BLaER1 treated with 17β-estradiol and CSF1 and Interleukin-3, amounts not matched to agents 10 nM and 100 nM (cell line): ENCODE measurements around the gene CMSS1.

ENCODE experiments used
- H3K27ac ChIP-seq, 11 experiments: shearing (Covaris generic); formaldehyde crosslinking; 2 replicates each; pipeline ENCODE4 v1.8.1; 2022
- H3K27me3 ChIP-seq, 11 experiments: shearing (Covaris generic); formaldehyde crosslinking; 2 replicates each; pipeline ENCODE4 v1.8.1; 2022
- H3K36me3 ChIP-seq, 11 experiments: shearing (Covaris generic); formaldehyde crosslinking; 2 replicates each; pipeline ENCODE4 v1.8.1; 2022
- H3K4me1 ChIP-seq, 10 experiments: shearing (Covaris generic); formaldehyde crosslinking; 2 replicates each; pipeline ENCODE4 v1.8.1; 2022
- H3K4me2 ChIP-seq, 11 experiments: shearing (Covaris generic); formaldehyde crosslinking; 2 replicates each; pipeline ENCODE4 v1.8.1; 2022
- H3K4me3 ChIP-seq, 10 experiments: shearing (Covaris generic); formaldehyde crosslinking; 2 replicates each; pipeline ENCODE4 v1.8.1; 2022
- H3K9ac ChIP-seq, 11 experiments: shearing (Covaris generic); formaldehyde crosslinking; 2 replicates each; pipeline ENCODE4 v1.8.1; 2022
- H3K9me3 ChIP-seq, 11 experiments: shearing (Covaris generic); formaldehyde crosslinking; replicated peaks in 1 of 11; 2 replicates each; pipeline ENCODE4 v1.8.1; 2022
- H4K20me1 ChIP-seq, 11 experiments: shearing (Covaris generic); formaldehyde crosslinking; 2 replicates each; pipeline ENCODE4 v1.8.1; 2022
- Cebpa-rat ChIP-seq, 11 experiments: shearing (Covaris generic); IDR thresholded peaks; 2 replicates each; pipeline ENCODE4 v1.8.1; 2022

Gene CMSS1

DNA sequence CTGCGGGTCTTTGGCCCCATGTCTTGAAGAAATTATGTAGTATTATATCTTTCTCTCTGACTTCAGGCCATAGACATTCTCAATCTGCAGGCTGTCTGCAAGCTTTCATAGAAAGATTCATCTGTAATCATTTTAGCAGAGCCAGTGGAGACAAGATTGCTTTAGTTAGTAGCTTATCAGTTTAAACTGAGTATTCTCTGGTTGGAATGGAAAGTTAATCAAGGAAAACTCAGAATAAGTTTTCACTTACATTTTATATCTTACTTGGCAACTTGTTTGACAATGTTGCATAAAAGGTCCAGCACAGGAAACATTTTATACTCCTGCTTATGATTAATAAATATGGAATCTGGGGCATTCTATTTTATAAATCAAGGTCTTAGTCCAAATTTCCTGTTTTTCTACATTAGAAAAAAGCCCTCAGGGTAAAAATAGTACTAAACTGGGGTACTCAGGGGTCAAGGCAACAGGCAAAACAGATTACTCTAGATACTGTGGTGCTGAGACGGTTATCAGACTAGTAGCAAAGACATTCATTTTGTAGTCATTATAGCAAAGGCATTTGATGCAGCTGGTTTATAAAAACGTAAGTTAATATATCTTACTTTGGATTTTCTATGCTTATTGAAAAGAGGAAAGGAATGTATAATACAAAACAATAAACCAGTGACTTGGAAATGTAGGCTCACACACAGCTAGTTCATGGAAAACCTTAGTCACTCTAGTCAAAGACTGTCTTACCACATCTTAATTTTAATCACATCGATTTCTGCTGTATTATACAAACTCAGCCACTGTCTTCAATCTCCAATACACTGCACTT is 341.9 kb downstream of the CMSS1 start:
- Histone ChIP-seq H3K36me3 (peaks cover 17 to 99% (median 67%) of the 10 kb centered on the region in 11 experiments; a peak in 21 of 22 replicates), H3K4me3 (no peak overlapping the region), H4K20me1 (no peaks in the 10 kb centered on the region), H3K27ac (no peak overlapping the region), H3K9me3 (peaks cover 26 to 35% (median 33%) of the 10 kb centered on the region in 11 experiments), H3K4me2 (no peak overlapping the region), H3K27me3 (no peaks in the 10 kb centered on the region), H3K4me1 (no peaks in the 10 kb centered on the region), H3K9ac (no peak overlapping the region)
- TF ChIP-seq Cebpa-rat (IDR thresholded peaks at IDR 0.05), result no peak

GRCh38 chr3:100160521-100160920 is 342.9 kb downstream of the CMSS1 start:
- H3K27me3 ChIP-seq, result no peaks in the 10 kb centered on the region
- H3K9ac ChIP-seq, result no peak overlapping the region
- H3K27ac ChIP-seq, result no peak overlapping the region
- H3K4me3 ChIP-seq, result no peak overlapping the region
- no peaks in the 10 kb centered on the region for H4K20me1 ChIP-seq
- no peaks in the 10 kb centered on the region for H3K4me1 ChIP-seq
- H3K36me3 ChIP-seq, result peaks cover 8 to 95% (median 61%) of the 10 kb centered on the region in 11 experiments; a peak in 21 of 22 replicates
- no peak for TF ChIP-seq Cebpa-rat (IDR thresholded peaks at IDR 0.05)
- no peak overlapping the region for H3K4me2 ChIP-seq
- H3K9me3 ChIP-seq, result peaks cover 16 to 25% (median 23%) of the 10 kb centered on the region in 11 experiments

- no peaks in the 10 kb centered on the region for H3K9me3 ChIP-seq
- H3K27me3 ChIP-seq, result no peaks in the 10 kb centered on the region
- H4K20me1 ChIP-seq, result no peaks in the 10 kb centered on the region
- H3K4me1 ChIP-seq, result no peaks in the 10 kb centered on the region
- no peak overlapping the region for H3K9ac ChIP-seq
- no peak overlapping the region for H3K4me3 ChIP-seq
- H3K36me3 ChIP-seq, result peaks cover 5 to 87% (median 44%) of the 10 kb centered on the region in 11 experiments; a peak in 21 of 22 replicates
- H3K27ac ChIP-seq, result no peak overlapping the region
- H3K4me2 ChIP-seq, result no peak overlapping the region
- TF ChIP-seq Cebpa-rat (IDR thresholded peaks at IDR 0.05), result no peak
Observed at GRCh38 chr3:100163787-100164186, 346.1 kb downstream of the CMSS1 start.

DNA sequence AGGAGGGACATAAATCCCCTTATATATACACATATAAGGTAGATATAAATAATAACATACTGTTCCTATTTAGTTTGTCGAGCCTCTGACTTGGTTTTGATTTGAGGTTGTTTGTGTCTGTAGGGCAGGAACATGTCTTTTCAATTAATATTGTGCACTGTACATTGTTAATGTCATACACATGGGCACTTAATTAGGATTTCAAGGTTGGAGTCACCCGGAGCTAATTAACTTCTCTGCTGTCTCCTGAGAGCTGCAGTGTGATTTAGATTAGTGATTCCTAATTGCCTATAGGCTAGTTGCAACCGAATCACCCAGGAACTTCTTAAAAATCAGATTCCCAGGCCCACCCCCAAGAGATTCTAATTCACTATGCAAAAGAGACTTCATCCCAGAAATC is 347.1 kb downstream of the CMSS1 start:
- no peaks in the 10 kb centered on the region for H4K20me1 ChIP-seq
- no peak overlapping the region for H3K4me3 ChIP-seq
- no peak overlapping the region for H3K27ac ChIP-seq
- no peak overlapping the region for H3K9ac ChIP-seq
- H3K4me1 ChIP-seq, result no peaks in the 10 kb centered on the region
- no peak overlapping the region for H3K4me2 ChIP-seq
- H3K36me3 ChIP-seq, result peaks cover 5 to 88% (median 52%) of the 10 kb centered on the region in 11 experiments; a peak in 21 of 22 replicates
- H3K27me3 ChIP-seq, result no peaks in the 10 kb centered on the region
- no peaks in the 10 kb centered on the region for H3K9me3 ChIP-seq
- TF ChIP-seq Cebpa-rat (IDR thresholded peaks at IDR 0.05), result no peak

DNA sequence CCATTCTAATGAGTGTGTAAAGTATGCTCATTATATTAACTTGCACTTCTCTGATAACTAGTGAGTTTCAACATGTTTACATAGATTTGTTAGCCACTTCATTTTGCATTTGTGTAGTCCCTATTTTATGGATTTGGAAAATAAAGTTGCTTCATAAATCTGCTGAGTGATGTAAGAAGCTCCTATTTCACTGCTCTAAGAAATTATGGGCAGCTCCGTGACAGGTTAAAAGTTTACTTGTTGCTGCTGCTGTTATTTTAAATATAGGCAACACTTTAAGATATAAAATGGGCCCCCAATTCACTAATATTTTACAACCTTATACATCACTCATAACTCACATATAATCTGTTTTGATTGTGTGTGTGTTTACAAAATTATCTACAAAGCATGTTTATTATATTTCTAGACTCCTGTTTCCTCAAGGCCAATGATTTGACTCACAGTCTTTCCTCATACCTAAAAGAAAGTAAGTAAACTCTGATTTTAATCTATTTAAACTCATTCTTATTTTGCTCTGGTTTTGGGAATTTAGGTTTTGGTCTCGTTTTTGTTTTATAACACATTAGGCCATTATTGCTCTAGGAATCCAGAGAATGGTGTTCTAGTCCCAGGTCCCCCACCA is 348.4 kb downstream of the CMSS1 start:
- Histone ChIP-seq H3K4me2 (no peak overlapping the region), H3K4me1 (no peaks in the 10 kb centered on the region), H3K27ac (no peak overlapping the region)

GRCh38 chr3:100169201-100169920 is 351.7 kb downstream of the CMSS1 start:
- Histone ChIP-seq H3K4me1 (no peaks in the 10 kb centered on the region), H3K36me3 (peaks cover 7 to 79% (median 58%) of the 10 kb centered on the region in 11 experiments), H3K4me3 (no peak overlapping the region), H3K27me3 (no peaks in the 10 kb centered on the region), H3K9me3 (no peaks in the 10 kb centered on the region), H4K20me1 (no peaks in the 10 kb centered on the region), H3K9ac (no peak overlapping the region), H3K4me2 (no peak overlapping the region), H3K27ac (no peak overlapping the region)
- TF ChIP-seq Cebpa-rat (IDR thresholded peaks at IDR 0.05), result no peak

More for the DNA sequence above, 348.4 kb downstream of the CMSS1 start:
- Histone ChIP-seq H4K20me1 (no peaks in the 10 kb centered on the region), H3K27me3 (no peaks in the 10 kb centered on the region), H3K4me3 (no peak overlapping the region), H3K9ac (no peak overlapping the region), H3K36me3 (peaks cover 5 to 79% (median 48%) of the 10 kb centered on the region in 11 experiments; a peak in 21 of 22 replicates), H3K9me3 (no peaks in the 10 kb centered on the region)
- TF ChIP-seq Cebpa-rat (IDR thresholded peaks at IDR 0.05), result no peak

GRCh38 chr3:100170486-100170885 is 352.8 kb downstream of the CMSS1 start:
- no peak overlapping the region for H3K27ac ChIP-seq
- H3K4me1 ChIP-seq, result no peaks in the 10 kb centered on the region
- TF ChIP-seq Cebpa-rat (IDR thresholded peaks at IDR 0.05), result no peak
- H3K9ac ChIP-seq, result no peak overlapping the region
- no peaks in the 10 kb centered on the region for H4K20me1 ChIP-seq
- H3K27me3 ChIP-seq, result no peaks in the 10 kb centered on the region
- H3K36me3 ChIP-seq, result peaks cover 7 to 77% (median 58%) of the 10 kb centered on the region in 11 experiments
- H3K4me3 ChIP-seq, result no peak overlapping the region
- no peak overlapping the region for H3K4me2 ChIP-seq
- no peaks in the 10 kb centered on the region for H3K9me3 ChIP-seq

DNA sequence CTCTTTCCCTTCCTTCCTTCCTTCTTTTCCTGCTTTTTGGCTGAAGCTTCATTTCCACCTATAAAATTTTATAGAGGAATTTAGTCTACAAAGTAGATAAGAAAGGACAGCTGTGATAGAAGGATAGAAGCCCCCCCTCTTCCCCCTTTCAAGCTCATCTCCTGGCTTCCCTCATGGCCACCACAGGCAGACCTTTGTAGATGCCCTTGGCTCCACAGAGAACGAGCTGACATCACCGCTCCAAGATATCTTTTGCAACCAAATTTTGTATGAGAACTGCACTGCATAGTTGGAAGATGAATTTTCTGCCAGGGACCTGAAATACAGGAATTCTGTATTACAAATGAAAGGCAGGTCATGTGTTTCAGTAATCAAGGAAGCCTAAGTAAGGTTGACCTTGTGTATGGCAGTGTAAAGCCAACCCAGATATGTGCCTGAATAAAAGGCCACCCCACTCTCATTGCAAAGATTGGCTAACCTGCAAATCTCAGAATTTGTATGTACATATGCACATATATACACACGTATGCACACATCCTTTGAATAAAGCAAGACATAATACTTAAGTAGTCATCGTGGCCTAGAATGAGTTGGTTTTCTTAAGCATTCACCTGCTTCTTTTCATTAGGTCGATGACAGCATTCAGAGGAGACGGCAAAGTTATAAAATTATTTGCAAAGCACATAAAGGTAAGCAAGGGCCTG is 353.7 kb downstream of the CMSS1 start:
- no peak overlapping the region for H3K4me2 ChIP-seq
- H3K9ac ChIP-seq, result no peak overlapping the region
- no peak overlapping the region for H3K4me3 ChIP-seq
- H3K27ac ChIP-seq, result no peak overlapping the region
- no peak for TF ChIP-seq Cebpa-rat (IDR thresholded peaks at IDR 0.05)
- no peaks in the 10 kb centered on the region for H4K20me1 ChIP-seq
- no peaks in the 10 kb centered on the region for H3K27me3 ChIP-seq
- H3K9me3 ChIP-seq, result no peaks in the 10 kb centered on the region
- no peaks in the 10 kb centered on the region for H3K4me1 ChIP-seq
- peaks cover 10 to 81% (median 66%) of the 10 kb centered on the region in 11 experiments for H3K36me3 ChIP-seq

- Histone ChIP-seq H3K9me3 (peaks cover 15 to 23% (median 18%) of the 10 kb centered on the region in 11 experiments), H3K4me3 (no peak overlapping the region), H3K9ac (no peak overlapping the region), H3K27me3 (no peaks in the 10 kb centered on the region), H4K20me1 (no peaks in the 10 kb centered on the region), H3K4me2 (no peak overlapping the region), H3K4me1 (no peaks in the 10 kb centered on the region), H3K36me3 (peaks cover 34 to 90% (median 76%) of the 10 kb centered on the region in 11 experiments), H3K27ac (no peak overlapping the region)
- TF ChIP-seq Cebpa-rat (IDR thresholded peaks at IDR 0.05), result no peak
Observed at GRCh38 chr3:100173961-100174360, 356.3 kb downstream of the CMSS1 start.
